Endothelial cell (in vitro differentiated cells): ENCODE data around the gene ZNF554. TPM values are rescaled to one million over a fixed set of nuclear protein-coding genes. Genes with fewer than 3 reads are reported as not detected.

Experiments used
- DNase-seq: peaks from one replicate; pipeline ENCODE4 v3.0.0; 2021; ENCODE audit warnings: low spot score
- H3K27ac Mint-ChIP-seq: one replicate; pipeline ENCODE4 v1.8.0; 2021; ENCODE audit warnings: mixed read lengths, inconsistent platforms; ENCODE audit not compliant: unreplicated experiment
- H3K27me3 Mint-ChIP-seq: one replicate; pipeline ENCODE4 v1.8.0; 2021; ENCODE audit warnings: mild to moderate bottlenecking, moderate library complexity, mixed read lengths, inconsistent platforms; ENCODE audit not compliant: unreplicated experiment
- H3K36me3 Mint-ChIP-seq: one replicate; pipeline ENCODE4 v1.8.0; 2021; ENCODE audit warnings: mild to moderate bottlenecking, low read depth, mixed read lengths, inconsistent platforms; ENCODE audit not compliant: unreplicated experiment
- H3K4me1 Mint-ChIP-seq: one replicate; pipeline ENCODE4 v1.8.0; 2021; ENCODE audit warnings: mild to moderate bottlenecking, mixed read lengths, inconsistent platforms; ENCODE audit not compliant: unreplicated experiment
- H3K4me3 Mint-ChIP-seq: one replicate; pipeline ENCODE4 v1.8.0; 2021; ENCODE audit warnings: mild to moderate bottlenecking, mixed read lengths, inconsistent platforms; ENCODE audit not compliant: unreplicated experiment
- H3K9me3 Mint-ChIP-seq: one replicate; pipeline ENCODE4 v1.8.0; 2021; ENCODE audit warnings: mixed read lengths, inconsistent platforms; ENCODE audit not compliant: unreplicated experiment
- total RNA-seq: library from RNA; stranded (reverse); fragmentation: NEBNext Ultra II Directional; extraction: Animal tissue kit (Norgen Biotek cat#: 25700); gene quantifications from one replicate; pipeline ENCODE4 v1.2.1, GENCODE V29; 2021; ENCODE audit not compliant: unreplicated experiment
- TF ChIP-seq, protein P1 (sequence below): fragments of 200-600 bp; sonication (generic); IDR thresholded peaks from one replicate; pipeline ENCODE4 v1.5.0; 2021; ENCODE audit warnings: antibody characterized with exemption; ENCODE audit not compliant: unreplicated experiment

Gene ZNF554
- total RNA-seq, 1 donor from 2014 or later: 9.0 TPM

DNA sequence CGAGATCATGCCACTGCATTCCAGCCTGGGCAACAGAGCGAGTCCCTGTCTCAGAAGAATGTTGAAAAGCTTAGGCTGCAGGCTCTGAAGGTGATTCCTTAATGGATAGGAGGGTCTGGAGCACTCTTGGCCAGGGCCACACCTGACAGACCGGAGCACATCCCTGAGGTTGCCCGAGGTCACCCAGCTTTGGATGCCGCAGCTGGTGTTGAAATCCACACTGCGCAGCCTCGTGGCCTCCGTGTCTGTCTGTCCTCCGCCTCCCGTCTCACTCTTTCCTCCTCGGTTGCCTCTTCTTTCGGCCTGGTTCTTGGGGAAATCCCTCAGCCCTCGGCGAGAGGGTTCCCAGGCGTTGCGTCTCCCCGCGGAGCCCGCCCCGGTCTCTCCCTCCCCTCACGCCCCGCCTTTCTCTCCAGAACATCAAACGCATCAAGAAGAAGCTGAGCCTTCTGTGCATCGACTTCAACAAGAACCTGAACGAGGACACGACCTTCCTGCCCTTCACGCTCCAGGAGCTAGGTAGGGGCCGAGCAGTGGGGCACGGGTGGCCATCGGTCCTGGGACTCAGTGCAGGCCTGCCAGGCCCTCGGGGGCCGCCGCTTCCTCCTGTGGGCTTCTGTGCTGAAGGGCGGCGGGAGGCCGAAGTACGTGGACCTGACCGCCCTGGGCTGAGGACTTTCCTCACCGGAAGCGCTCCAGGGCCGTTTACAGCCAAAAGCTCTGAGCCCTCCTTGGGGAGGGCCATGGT lies 20.2 kb upstream of the ZNF554 start:
- no peaks in the 10 kb centered on the region for H3K9me3 Mint-ChIP-seq
- DNase-seq: no peak
- TF ChIP-seq, protein P1, sequence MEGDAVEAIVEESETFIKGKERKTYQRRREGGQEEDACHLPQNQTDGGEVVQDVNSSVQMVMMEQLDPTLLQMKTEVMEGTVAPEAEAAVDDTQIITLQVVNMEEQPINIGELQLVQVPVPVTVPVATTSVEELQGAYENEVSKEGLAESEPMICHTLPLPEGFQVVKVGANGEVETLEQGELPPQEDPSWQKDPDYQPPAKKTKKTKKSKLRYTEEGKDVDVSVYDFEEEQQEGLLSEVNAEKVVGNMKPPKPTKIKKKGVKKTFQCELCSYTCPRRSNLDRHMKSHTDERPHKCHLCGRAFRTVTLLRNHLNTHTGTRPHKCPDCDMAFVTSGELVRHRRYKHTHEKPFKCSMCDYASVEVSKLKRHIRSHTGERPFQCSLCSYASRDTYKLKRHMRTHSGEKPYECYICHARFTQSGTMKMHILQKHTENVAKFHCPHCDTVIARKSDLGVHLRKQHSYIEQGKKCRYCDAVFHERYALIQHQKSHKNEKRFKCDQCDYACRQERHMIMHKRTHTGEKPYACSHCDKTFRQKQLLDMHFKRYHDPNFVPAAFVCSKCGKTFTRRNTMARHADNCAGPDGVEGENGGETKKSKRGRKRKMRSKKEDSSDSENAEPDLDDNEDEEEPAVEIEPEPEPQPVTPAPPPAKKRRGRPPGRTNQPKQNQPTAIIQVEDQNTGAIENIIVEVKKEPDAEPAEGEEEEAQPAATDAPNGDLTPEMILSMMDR: no peak
- H3K4me3 Mint-ChIP-seq: no peak overlapping the region
- peaks cover 3% of the 10 kb centered on the region for H3K27me3 Mint-ChIP-seq
- peaks cover 23% of the 10 kb centered on the region for H3K36me3 Mint-ChIP-seq
- no peak overlapping the region for H3K27ac Mint-ChIP-seq
- no peaks in the 10 kb centered on the region for H3K4me1 Mint-ChIP-seq

DNA sequence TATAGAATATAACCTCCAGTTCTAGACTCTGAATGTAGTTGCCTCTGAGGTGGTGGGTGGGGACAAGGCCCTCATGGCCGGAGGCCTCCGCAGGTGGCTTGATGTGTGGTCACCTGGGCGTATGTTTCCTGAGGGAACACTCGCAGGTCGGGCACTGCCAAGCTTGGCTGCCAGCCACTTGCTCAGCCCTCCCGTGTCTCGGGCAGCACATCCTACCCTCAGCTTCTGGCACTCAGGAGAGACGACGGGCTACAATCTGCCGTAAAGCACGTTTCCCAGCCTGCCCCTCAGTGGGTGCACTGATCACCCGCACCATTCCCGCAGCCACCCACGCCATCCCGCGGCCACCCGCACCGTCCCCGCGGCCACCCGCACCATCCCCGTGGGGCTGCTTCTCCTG lies 19.2 kb upstream of the ZNF554 start:
- TF ChIP-seq, protein P1: no peak
- Mint-ChIP-seq H3K4me3 (no peak overlapping the region), H3K27me3 (peaks cover 6% of the 10 kb centered on the region), H3K4me1 (no peaks in the 10 kb centered on the region), H3K27ac (no peak overlapping the region), H3K9me3 (no peaks in the 10 kb centered on the region), H3K36me3 (peaks cover 19% of the 10 kb centered on the region)
- no peak for DNase-seq

DNA sequence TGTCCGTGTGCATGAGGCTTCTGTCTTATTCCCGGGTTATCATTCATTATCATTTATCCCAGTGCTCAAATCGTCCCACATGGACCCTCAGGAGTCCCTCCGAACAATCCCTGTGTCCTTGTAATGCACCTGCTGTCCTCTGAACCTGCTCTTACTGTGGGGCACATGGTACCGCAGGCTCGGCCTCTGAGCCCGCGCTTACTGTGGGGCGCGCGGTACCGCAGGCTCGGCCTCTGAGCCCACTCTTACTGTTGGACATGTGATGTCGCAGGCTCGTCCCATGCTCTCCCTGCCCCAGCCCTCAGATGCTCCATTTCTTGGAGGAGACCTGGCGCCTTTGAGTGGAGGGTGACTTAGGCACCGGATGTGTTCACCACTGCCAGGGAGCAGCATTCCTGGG lies 16.8 kb upstream of the ZNF554 start:
- Mint-ChIP-seq H3K4me1 (no peaks in the 10 kb centered on the region), H3K9me3 (no peaks in the 10 kb centered on the region), H3K36me3 (peaks cover 12% of the 10 kb centered on the region), H3K27me3 (peaks cover 5% of the 10 kb centered on the region), H3K4me3 (peak overlapping the region; percentile 26), H3K27ac (no peak overlapping the region)
- no peak for DNase-seq
- TF ChIP-seq, protein P1: no peak

DNA sequence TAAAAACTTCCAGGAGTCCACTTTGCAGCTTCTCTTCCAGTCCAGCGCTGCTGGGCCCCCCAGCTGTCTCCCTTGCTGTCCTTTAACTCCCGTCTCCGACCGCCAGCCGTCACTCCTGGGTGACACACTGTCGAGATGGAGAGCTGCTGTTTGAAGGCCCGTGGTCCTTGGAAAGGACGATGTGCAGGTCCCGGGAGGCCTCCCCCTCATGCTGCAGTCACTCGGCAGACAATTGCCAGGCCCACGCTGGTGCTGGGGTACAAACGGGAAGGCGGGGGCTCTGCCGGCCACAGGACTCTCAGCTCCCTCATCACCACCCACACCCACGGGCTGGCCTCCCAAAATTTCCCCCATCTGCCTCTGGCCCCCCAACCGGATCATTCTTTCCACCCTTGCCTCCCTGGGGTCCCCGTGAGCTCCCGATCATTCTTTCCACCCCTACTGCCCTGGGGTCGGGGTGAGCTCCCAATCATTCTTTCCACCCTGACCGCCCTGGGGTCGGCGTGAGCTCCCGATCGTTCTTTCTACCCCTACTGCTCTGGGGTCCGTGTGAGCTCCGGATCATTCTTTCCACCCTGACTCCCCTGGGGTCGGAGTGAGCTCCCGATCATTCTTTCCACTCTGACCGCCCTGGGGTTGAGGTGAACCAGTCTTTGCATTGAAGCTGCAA lies 16.0 kb upstream of the ZNF554 start:
- peaks cover 5% of the 10 kb centered on the region for H3K27me3 Mint-ChIP-seq
- no peak overlapping the region for H3K4me3 Mint-ChIP-seq
- TF ChIP-seq, protein P1: no peak
- H3K27ac Mint-ChIP-seq: no peak overlapping the region
- H3K4me1 Mint-ChIP-seq: no peaks in the 10 kb centered on the region
- H3K9me3 Mint-ChIP-seq: no peaks in the 10 kb centered on the region
- peaks cover 13% of the 10 kb centered on the region for H3K36me3 Mint-ChIP-seq
- no peak for DNase-seq
